HepG2 (cell line): ENCODE data around the gene RHCE. TPM values are rescaled to one million over a fixed set of nuclear protein-coding genes. Genes with fewer than 3 reads are reported as not detected.
A peak's percentile ranks its signal among the peaks of the same experiment; 100 is the strongest.

Experiments
- ADNP ChIP-seq: sonication (generic); formaldehyde crosslinking; IDR thresholded peaks from 2 replicates; pipeline ENCODE4 v1.4.0; 2020; ENCODE audit warnings: missing genetic modification reagents
- ARNTL ChIP-seq: sonication (generic); formaldehyde crosslinking; IDR thresholded peaks from 2 replicates; pipeline ENCODE4 v1.4.0; 2020; ENCODE audit warnings: mild to moderate bottlenecking, missing genetic modification reagents
- DRAP1 ChIP-seq: IDR thresholded peaks from 2 replicates; pipeline ENCODE4 v1.6.1; 2016; ENCODE audit warnings: missing genetic modification reagents, missing compliant biosample characterization
- E2F2 ChIP-seq: sonication (generic); formaldehyde crosslinking; IDR thresholded peaks from 2 replicates; pipeline ENCODE4 v1.4.0; 2020; ENCODE audit warnings: missing genetic modification reagents, borderline replicate concordance
- EP300 ChIP-seq, 3 experiments: sonication (generic) in 1 of 3; formaldehyde crosslinking in 1 of 3; IDR thresholded peaks; 2 replicates each; pipeline versions ENCODE4 v1.5.1 to v1.6.1; 2011 to 2020; ENCODE audit warnings: low read depth in 2 of 3, low read length in 2 of 3, borderline replicate concordance in 1 of 3, improper control_type of control experiment in 1 of 3, mild to moderate bottlenecking in 1 of 3, missing genetic modification reagents in 1 of 3, moderate library complexity in 1 of 3
- GMEB2 ChIP-seq: IDR thresholded peaks from 2 replicates; pipeline ENCODE4 v1.6.1; 2016; ENCODE audit warnings: missing biosample characterization, missing genetic modification reagents, low read depth
- KMT2A ChIP-seq: sonication (generic); formaldehyde crosslinking; IDR thresholded peaks from 2 replicates; pipeline ENCODE4 v1.4.0; 2020; ENCODE audit warnings: missing genetic modification reagents
- NR0B2 ChIP-seq: sonication (generic); formaldehyde crosslinking; IDR thresholded peaks from 2 replicates; pipeline ENCODE4 v1.4.0; 2020; ENCODE audit warnings: mild to moderate bottlenecking, missing genetic modification reagents
- POGK ChIP-seq: sonication (generic); formaldehyde crosslinking; conservative IDR thresholded peaks from 2 replicates; pipeline ENCODE4 v1.8.0; 2022; ENCODE audit warnings: mild to moderate bottlenecking, moderate library complexity, missing genetic modification reagents
- RAD51 ChIP-seq: fragments of 450-650 bp; IDR thresholded peaks from 2 replicates; pipeline ENCODE4 v1.6.1; 2016; ENCODE audit warnings: borderline replicate concordance
- SNAPC2 ChIP-seq: sonication (generic); formaldehyde crosslinking; IDR thresholded peaks from 2 replicates; pipeline ENCODE4 v1.8.1; 2022; ENCODE audit warnings: mild to moderate bottlenecking, missing genetic modification reagents
- SP1 ChIP-seq, 2 experiments: fragments of 450-650 bp in 1 of 2; sonication (generic) in 1 of 2; formaldehyde crosslinking in 1 of 2; IDR thresholded peaks; 2 replicates each; pipeline versions ENCODE4 v1.4.0 to v1.6.1; 2016 to 2020; ENCODE audit warnings: missing genetic modification reagents in 1 of 2
- SP140L ChIP-seq: sonication (generic); formaldehyde crosslinking; IDR thresholded peaks from 2 replicates; pipeline ENCODE4 v1.4.0; 2020; ENCODE audit warnings: missing genetic modification reagents, borderline replicate concordance
- TEAD2 ChIP-seq: sonication (generic); formaldehyde crosslinking; IDR thresholded peaks from 2 replicates; pipeline ENCODE4 v1.9.0; 2021; ENCODE audit warnings: missing genetic modification reagents
- UBTF ChIP-seq: sonication (generic); formaldehyde crosslinking; IDR thresholded peaks from 2 replicates; pipeline ENCODE4 v1.4.0; 2020; ENCODE audit warnings: mild to moderate bottlenecking, missing genetic modification reagents
- ZEB1 ChIP-seq: IDR thresholded peaks from 2 replicates; pipeline ENCODE4 v1.6.1; 2012; ENCODE audit warnings: mild to moderate bottlenecking, low read depth, inconsistent platforms; ENCODE audit not compliant: insufficient replicate concordance
- ZNF274 ChIP-seq: sonication (generic); formaldehyde crosslinking; IDR thresholded peaks from 2 replicates; pipeline ENCODE4 v1.5.1; 2020; ENCODE audit warnings: mild to moderate bottlenecking, missing genetic modification reagents
- ZNF44 ChIP-seq: sonication (generic); formaldehyde crosslinking; IDR thresholded peaks from 2 replicates; pipeline ENCODE4 v1.5.1; 2020; ENCODE audit warnings: mild to moderate bottlenecking, missing genetic modification reagents
- ZNF589 ChIP-seq: sonication (generic); formaldehyde crosslinking; conservative IDR thresholded peaks from 2 replicates; pipeline ENCODE4 v1.8.0; 2022; ENCODE audit warnings: mild to moderate bottlenecking, moderate library complexity, missing genetic modification reagents
- ZNF839 ChIP-seq: sonication (generic); formaldehyde crosslinking; IDR thresholded peaks from 2 replicates; pipeline ENCODE4 v1.4.0; 2020; ENCODE audit warnings: missing genetic modification reagents, mild to moderate bottlenecking, borderline replicate concordance
- polyA plus RNA-seq, 8 experiments: library from polyadenylated mRNA; depleted of rRNA in 3 of 8; stranded (reverse) in 7 of 8; unstranded in 1 of 8; fragments of >200 nt; fragmentation: Illumina TruSeq in 4 of 8; extraction: Trizol in 4 of 8; gene quantifications; 2 replicates each; pipeline versions ENCODE4 v1.2.1 to v1.2.3, GENCODE V29; 2011 to 2016; ENCODE audit warnings: low read depth in 4 of 8, missing spikeins in 1 of 8, mixed read lengths in 1 of 8; ENCODE audit not compliant: insufficient read depth in 1 of 8
- total RNA-seq, 5 experiments: library from RNA; depleted of rRNA; stranded (reverse); fragments of >200 nt; fragmentation: Illumina TruSeq; extraction: Trizol; gene quantifications; 2 replicates each; pipeline ENCODE4 v1.2.3, GENCODE V29; 2016; ENCODE audit warnings: low read depth in 1 of 5

Gene RHCE
- total and polyA plus RNA-seq, 2 of the 13 experiments (the other 11 are each of a cell fraction or from before 2014, with no cell fraction given), result 0.30 TPM; not detected in 1

- no peak for TF ChIP-seq GMEB2 (CRISPR knock-in tag)
- TF ChIP-seq SP140L (CRISPR knock-in tag), result no peak
- no peak for TF ChIP-seq ZEB1
- no peak for TF ChIP-seq ZNF44 (CRISPR knock-in tag)
- no peak for TF ChIP-seq EP300 (IDR thresholded peaks at IDR 0.05; ENCODE audit: low read depth in 2 of 2, low read length in 2 of 2)
- no peak for TF ChIP-seq EP300 (CRISPR knock-in tag; IDR thresholded peaks at IDR 0.05; ENCODE audit: borderline replicate concordance)
- TF ChIP-seq SP1 (IDR thresholded peaks at IDR 0.05), result no peak
- no peak for TF ChIP-seq SP1 (CRISPR knock-in tag; IDR thresholded peaks at IDR 0.05)
- TF ChIP-seq NR0B2, result no peak
- peak; percentile 74 for TF ChIP-seq UBTF (CRISPR knock-in tag)
- no peak; the same call in 1 of the 2 replicates for TF ChIP-seq KMT2A (CRISPR knock-in tag)
- TF ChIP-seq TEAD2, result no peak
- TF ChIP-seq ZNF839, result no peak
- 0 out of 2 replicates have a peak, but pooled peaks have one; percentile 12 for TF ChIP-seq POGK (CRISPR knock-in tag)
- no peak for TF ChIP-seq ARNTL (CRISPR knock-in tag)
- no peak for TF ChIP-seq ADNP (CRISPR knock-in tag)
- TF ChIP-seq SNAPC2, result no peak
- TF ChIP-seq DRAP1 (CRISPR knock-in tag), result no peak
- no peak for TF ChIP-seq E2F2 (CRISPR knock-in tag)
- TF ChIP-seq RAD51, result no peak
- no peak for TF ChIP-seq ZNF589 (CRISPR knock-in tag)
- no peak for TF ChIP-seq ZNF274 (CRISPR knock-in tag)
Observed at GRCh38 chr1:25430967-25431881, 10.6 kb upstream of the RHCE start (continued).
